ENCODE measurements around the gene GAS5. TPM values are rescaled to one million over a fixed set of nuclear protein-coding genes. Genes with fewer than 3 reads are reported as not detected.
"Not testable (repeated sequence)": the region's sequence is repeated elsewhere in the genome, so short reads cannot be mapped to it uniquely, and the experiment has no call there.

Gene GAS5
- total RNA-seq, 1 experiment from 2014 or later = 838 TPM

- H3K27me3 ChIP-seq (ENCODE audit: low read length) = no peaks in the 10 kb centered on the region
- peaks cover 37% of the 10 kb centered on the region for H3K4me1 ChIP-seq (ENCODE audit: low read length)
- H3K27ac ChIP-seq (ENCODE audit: low read length) = peak overlapping the region; percentile 92
- H4K20me1 ChIP-seq (ENCODE audit: insufficient read depth, low read depth, low read length) = peaks cover 41% of the 10 kb centered on the region
- peak overlapping the region; percentile 92 for H3K9ac ChIP-seq (ENCODE audit: low read length)
- H3K9me3 ChIP-seq (ENCODE audit: low read length) = no peaks in the 10 kb centered on the region
- peaks cover 50% of the 10 kb centered on the region for H3K36me3 ChIP-seq (ENCODE audit: insufficient read depth, low read length)
- H3K9me2 ChIP-seq (replicated peaks; ENCODE audit: insufficient read depth, low read length) = no peaks in the 10 kb centered on the region
- H3K79me2 ChIP-seq (ENCODE audit: low read length) = peaks cover 24% of the 10 kb centered on the region
- peak overlapping the region; percentile 94 for H3K4me3 ChIP-seq (ENCODE audit: low read length)
- no peak overlapping the region for H2AFZ ChIP-seq (ENCODE audit: low read length)
- peak overlapping the region; percentile 96 for H3K4me2 ChIP-seq (ENCODE audit: low read depth, low read length, poor library complexity, severe bottlenecking)
- DNase-seq = peak; percentile 68
Measured at GRCh38 chr1:173867141-173867752, 542 bp downstream of the GAS5 start.

- peaks cover 37% of the 10 kb centered on the region for H3K4me1 ChIP-seq (ENCODE audit: low read length)
- H3K4me2 ChIP-seq (ENCODE audit: low read depth, low read length, poor library complexity, severe bottlenecking) = peak overlapping the region; percentile 96
- H3K27me3 ChIP-seq (ENCODE audit: low read length) = no peaks in the 10 kb centered on the region
- H3K79me2 ChIP-seq (ENCODE audit: low read length) = peaks cover 24% of the 10 kb centered on the region
- H3K4me3 ChIP-seq (ENCODE audit: low read length) = peak overlapping the region; percentile 94
- H2AFZ ChIP-seq (ENCODE audit: low read length) = no peak overlapping the region
- peak overlapping the region; percentile 92 for H3K9ac ChIP-seq (ENCODE audit: low read length)
- H3K9me3 ChIP-seq (ENCODE audit: low read length) = no peaks in the 10 kb centered on the region
- peak overlapping the region; percentile 92 for H3K27ac ChIP-seq (ENCODE audit: low read length)
- peaks cover 41% of the 10 kb centered on the region for H4K20me1 ChIP-seq (ENCODE audit: insufficient read depth, low read depth, low read length)
- H3K36me3 ChIP-seq (ENCODE audit: insufficient read depth, low read length) = peaks cover 50% of the 10 kb centered on the region
- no peaks in the 10 kb centered on the region for H3K9me2 ChIP-seq (replicated peaks; ENCODE audit: insufficient read depth, low read length)
- no peak for DNase-seq
Measured at GRCh38 chr1:173866413-173867115, 1.2 kb downstream of the GAS5 start.

- peak; percentile 55 for DNase-seq
- H3K9me2 ChIP-seq (replicated peaks; ENCODE audit: insufficient read depth, low read length) = no peaks in the 10 kb centered on the region
- H3K36me3 ChIP-seq (ENCODE audit: insufficient read depth, low read length) = peaks cover 50% of the 10 kb centered on the region
- peaks cover 41% of the 10 kb centered on the region for H4K20me1 ChIP-seq (ENCODE audit: insufficient read depth, low read depth, low read length)
- peak overlapping the region; percentile 94 for H3K4me3 ChIP-seq (ENCODE audit: low read length)
- H2AFZ ChIP-seq (ENCODE audit: low read length) = no peak overlapping the region
- peak overlapping the region; percentile 96 for H3K4me2 ChIP-seq (ENCODE audit: low read depth, low read length, poor library complexity, severe bottlenecking)
- H3K79me2 ChIP-seq (ENCODE audit: low read length) = peaks cover 24% of the 10 kb centered on the region
- peak overlapping the region; percentile 92 for H3K27ac ChIP-seq (ENCODE audit: low read length)
- peaks cover 37% of the 10 kb centered on the region for H3K4me1 ChIP-seq (ENCODE audit: low read length)
- no peaks in the 10 kb centered on the region for H3K9me3 ChIP-seq (ENCODE audit: low read length)
- H3K9ac ChIP-seq (ENCODE audit: low read length) = peak overlapping the region; percentile 92; the same call in 1 of the 2 replicates
- H3K27me3 ChIP-seq (ENCODE audit: low read length) = no peaks in the 10 kb centered on the region
Measured at GRCh38 chr1:173865468-173866164, 2.2 kb downstream of the GAS5 start.

- H3K9ac ChIP-seq (ENCODE audit: low read length) = no peak overlapping the region
- H3K4me3 ChIP-seq (ENCODE audit: low read length) = no peak overlapping the region
- peaks cover 41% of the 10 kb centered on the region for H4K20me1 ChIP-seq (ENCODE audit: insufficient read depth, low read depth, low read length)
- peaks cover 27% of the 10 kb centered on the region for H3K4me1 ChIP-seq (ENCODE audit: low read length)
- no peaks in the 10 kb centered on the region for H3K9me2 ChIP-seq (replicated peaks; ENCODE audit: insufficient read depth, low read length)
- peak overlapping the region; percentile 96 for H3K4me2 ChIP-seq (ENCODE audit: low read depth, low read length, poor library complexity, severe bottlenecking)
- peaks cover 50% of the 10 kb centered on the region for H3K36me3 ChIP-seq (ENCODE audit: insufficient read depth, low read length)
- H2AFZ ChIP-seq (ENCODE audit: low read length) = no peak overlapping the region
- DNase-seq = no peak
- peaks cover 22% of the 10 kb centered on the region for H3K79me2 ChIP-seq (ENCODE audit: low read length)
- H3K9me3 ChIP-seq (ENCODE audit: low read length) = no peaks in the 10 kb centered on the region
- no peaks in the 10 kb centered on the region for H3K27me3 ChIP-seq (ENCODE audit: low read length)
- no peak overlapping the region for H3K27ac ChIP-seq (ENCODE audit: low read length)
Measured at GRCh38 chr1:173864179-173864867, 3.5 kb downstream of the GAS5 start.

GRCh38 chr1:173863224-173864161 is 4.3 kb downstream of the GAS5 start:
- H3K9me2 ChIP-seq (replicated peaks; ENCODE audit: insufficient read depth, low read length) = no peaks in the 10 kb centered on the region
- peaks cover 23% of the 10 kb centered on the region for H3K4me1 ChIP-seq (ENCODE audit: low read length)
- H3K27ac ChIP-seq (ENCODE audit: low read length) = no peak overlapping the region
- no peak overlapping the region for H3K9ac ChIP-seq (ENCODE audit: low read length)
- H3K79me2 ChIP-seq (ENCODE audit: low read length) = peaks cover 20% of the 10 kb centered on the region
- no peak overlapping the region for H2AFZ ChIP-seq (ENCODE audit: low read length)
- peak; percentile 65 for DNase-seq
- H3K9me3 ChIP-seq (ENCODE audit: low read length) = no peaks in the 10 kb centered on the region
- no peaks in the 10 kb centered on the region for H3K27me3 ChIP-seq (ENCODE audit: low read length)
- H3K4me2 ChIP-seq (ENCODE audit: low read depth, low read length, poor library complexity, severe bottlenecking) = no peak overlapping the region
- H3K4me3 ChIP-seq (ENCODE audit: low read length) = no peak overlapping the region
- H3K36me3 ChIP-seq (ENCODE audit: insufficient read depth, low read length) = peaks cover 50% of the 10 kb centered on the region
- H4K20me1 ChIP-seq (ENCODE audit: insufficient read depth, low read depth, low read length) = peaks cover 41% of the 10 kb centered on the region

GRCh38 chr1:173862769-173863223 is 5.0 kb downstream of the GAS5 start:
- peak; percentile 65 for DNase-seq
- Histone ChIP-seq H3K27ac (ENCODE audit: low read length) (no peak overlapping the region), H3K9me2 (replicated peaks; ENCODE audit: insufficient read depth, low read length) (no peaks in the 10 kb centered on the region), H3K4me1 (ENCODE audit: low read length) (peaks cover 23% of the 10 kb centered on the region), H2AFZ (ENCODE audit: low read length) (no peak overlapping the region), H3K9ac (ENCODE audit: low read length) (no peak overlapping the region), H3K27me3 (ENCODE audit: low read length) (no peaks in the 10 kb centered on the region), H3K79me2 (ENCODE audit: low read length) (peaks cover 20% of the 10 kb centered on the region), H3K4me2 (ENCODE audit: low read depth, low read length, poor library complexity, severe bottlenecking) (no peak overlapping the region), H4K20me1 (ENCODE audit: insufficient read depth, low read depth, low read length) (peaks cover 41% of the 10 kb centered on the region), H3K9me3 (ENCODE audit: low read length) (no peaks in the 10 kb centered on the region), H3K4me3 (ENCODE audit: low read length) (no peak overlapping the region), H3K36me3 (ENCODE audit: insufficient read depth, low read length) (peaks cover 50% of the 10 kb centered on the region)

GRCh38 chr1:173862146-173862768 is 5.5 kb downstream of the GAS5 start:
- H2AFZ ChIP-seq (ENCODE audit: low read length); H3K9me3 ChIP-seq (ENCODE audit: low read length): not testable (repeated sequence)
- peak; percentile 74 for DNase-seq

More at GRCh38 chr1:173862146-173862768, 5.5 kb downstream of the GAS5 start:
- H3K36me3 ChIP-seq (ENCODE audit: insufficient read depth, low read length) = peaks cover 46% of the 10 kb centered on the region
- peaks cover 15% of the 10 kb centered on the region for H3K79me2 ChIP-seq (ENCODE audit: low read length)
- not testable (repeated sequence) for H3K9me2 ChIP-seq (replicated peaks; ENCODE audit: insufficient read depth, low read length); H3K9ac ChIP-seq (ENCODE audit: low read length); H3K4me2 ChIP-seq (ENCODE audit: low read depth, low read length, poor library complexity, severe bottlenecking); H3K27ac ChIP-seq (ENCODE audit: low read length); H3K4me3 ChIP-seq (ENCODE audit: low read length); H3K27me3 ChIP-seq (ENCODE audit: low read length)
- H3K4me1 ChIP-seq (ENCODE audit: low read length) = peaks cover 23% of the 10 kb centered on the region
- H4K20me1 ChIP-seq (ENCODE audit: insufficient read depth, low read depth, low read length) = peaks cover 37% of the 10 kb centered on the region
